Mononuclear cell (primary cell): Measurements from ENCODE around the gene PEX16. TPM values are rescaled to one million over a fixed set of nuclear protein-coding genes. Genes with fewer than 3 reads are reported as not detected.
"Not testable (repeated sequence)": the region's sequence is repeated elsewhere in the genome, so short reads cannot be mapped to it uniquely, and the experiment has no call there.

ENCODE experiments used
- H3K27me3 ChIP-seq: 2 replicates; pipeline ENCODE4 v1.6.0; 2011; ENCODE audit warnings: low read length, control low read depth; ENCODE audit not compliant: insufficient read depth
- H3K4me1 ChIP-seq: 2 replicates; pipeline ENCODE4 v1.5.1; 2011; ENCODE audit warnings: mild to moderate bottlenecking, low read length, control low read depth; ENCODE audit not compliant: insufficient read depth
- H3K4me3 ChIP-seq: 2 replicates; pipeline ENCODE4 v1.5.1; 2011; ENCODE audit warnings: mild to moderate bottlenecking, low read length, moderate library complexity
- H3K9me3 ChIP-seq: 2 replicates; pipeline ENCODE4 v1.5.1; 2011; ENCODE audit warnings: low read depth, mild to moderate bottlenecking, control low read depth, low read length
- total RNA-seq: library from RNA; depleted of rRNA; stranded (reverse); fragments of >200 nt; gene quantifications from one replicate; pipeline ENCODE4 v1.2.3, GENCODE V29; 2012

The PEX16 gene
- total RNA-seq, 1 donor, result 24.5 TPM

GRCh38 chr11:45900916-45901617 lies 16.6 kb downstream of the PEX16 start:
- peaks cover 6% of the 10 kb centered on the region for H3K4me1 ChIP-seq
- H3K27me3 ChIP-seq, result peaks cover 32% of the 10 kb centered on the region
- H3K4me3 ChIP-seq, result no peak overlapping the region
- H3K9me3 ChIP-seq, result no peaks in the 10 kb centered on the region

- not testable (repeated sequence) for H3K4me3 ChIP-seq, H3K9me3 ChIP-seq, H3K4me1 ChIP-seq
- peaks cover 34% of the 10 kb centered on the region for H3K27me3 ChIP-seq
Measured at GRCh38 chr11:45900175-45900800, 17.4 kb downstream of the PEX16 start.

- peak overlapping the region; percentile 10 for H3K4me3 ChIP-seq
- H3K9me3 ChIP-seq, result no peaks in the 10 kb centered on the region
- peaks cover 34% of the 10 kb centered on the region for H3K27me3 ChIP-seq
- H3K4me1 ChIP-seq, result peaks cover 6% of the 10 kb centered on the region
Measured at GRCh38 chr11:45899448-45900174, 18.1 kb downstream of the PEX16 start.

GRCh38 chr11:45899086-45899447 lies 18.6 kb downstream of the PEX16 start:
- Histone ChIP-seq H3K9me3 (no peaks in the 10 kb centered on the region), H3K4me1 (peaks cover 6% of the 10 kb centered on the region), H3K27me3 (peaks cover 34% of the 10 kb centered on the region), H3K4me3 (no peak overlapping the region)

- H3K4me3 ChIP-seq, result no peak overlapping the region
- peaks cover 34% of the 10 kb centered on the region for H3K27me3 ChIP-seq
- peaks cover 6% of the 10 kb centered on the region for H3K4me1 ChIP-seq
- H3K9me3 ChIP-seq, result no peaks in the 10 kb centered on the region
Measured at GRCh38 chr11:45897556-45897955, 20.1 kb downstream of the PEX16 start.

GRCh38 chr11:45896422-45896984 lies 21.2 kb downstream of the PEX16 start:
- Histone ChIP-seq H3K4me1 (peaks cover 6% of the 10 kb centered on the region), H3K4me3 (no peak overlapping the region), H3K27me3 (peaks cover 34% of the 10 kb centered on the region), H3K9me3 (no peaks in the 10 kb centered on the region)

GRCh38 chr11:45895553-45896259 lies 22.0 kb downstream of the PEX16 start:
- peaks cover 32% of the 10 kb centered on the region for H3K27me3 ChIP-seq
- H3K4me1 ChIP-seq, result peaks cover 6% of the 10 kb centered on the region
- H3K4me3 ChIP-seq, result no peak overlapping the region
- no peaks in the 10 kb centered on the region for H3K9me3 ChIP-seq

GRCh38 chr11:45894555-45895247 lies 23.0 kb downstream of the PEX16 start:
- Histone ChIP-seq H3K4me3 (no peak overlapping the region), H3K9me3 (no peaks in the 10 kb centered on the region), H3K4me1 (peaks cover 6% of the 10 kb centered on the region), H3K27me3 (peaks cover 27% of the 10 kb centered on the region)

- Histone ChIP-seq H3K9me3 (no peaks in the 10 kb centered on the region), H3K4me3 (no peak overlapping the region), H3K4me1 (no peaks in the 10 kb centered on the region), H3K27me3 (peaks cover 13% of the 10 kb centered on the region)
Measured at GRCh38 chr11:45892856-45893255, 24.8 kb downstream of the PEX16 start.

- H3K9me3 ChIP-seq, result no peaks in the 10 kb centered on the region
- H3K27me3 ChIP-seq, result peaks cover 4% of the 10 kb centered on the region
- peaks cover under 1% of the 10 kb centered on the region for H3K4me1 ChIP-seq
- no peak overlapping the region for H3K4me3 ChIP-seq
Measured at GRCh38 chr11:45890886-45891550, 26.7 kb downstream of the PEX16 start.

- peaks cover 8% of the 10 kb centered on the region for H3K4me1 ChIP-seq
Measured at GRCh38 chr11:45889966-45890365, 27.7 kb downstream of the PEX16 start.

GRCh38 chr11:45889555-45889954 lies 28.1 kb downstream of the PEX16 start:
- Histone ChIP-seq H3K4me1 (peaks cover 8% of the 10 kb centered on the region), H3K4me3 (no peak overlapping the region), H3K27me3 (peaks cover 2% of the 10 kb centered on the region), H3K9me3 (no peaks in the 10 kb centered on the region)

More at GRCh38 chr11:45889966-45890365, 27.7 kb downstream of the PEX16 start:
- H3K4me3 ChIP-seq, result no peak overlapping the region
- peaks cover 2% of the 10 kb centered on the region for H3K27me3 ChIP-seq
- no peaks in the 10 kb centered on the region for H3K9me3 ChIP-seq

GRCh38 chr11:45887587-45887986 lies 30.1 kb downstream of the PEX16 start:
- Histone ChIP-seq H3K4me3 (no peak overlapping the region), H3K4me1 (peaks cover 8% of the 10 kb centered on the region), H3K9me3 (no peaks in the 10 kb centered on the region), H3K27me3 (peaks cover 2% of the 10 kb centered on the region)
